SK-N-SH treated with all-trans-retinoic acid at 6 μM for 48 hours (cell line): ENCODE data around the gene IFT43.

Experiments used
- ATAC-seq: fragments of 200-7000 bp; cut with Tn5 transposase; 3 replicates; pipeline ENCODE4 v1.9.1; 2020; ENCODE audit warnings: mild to moderate bottlenecking, moderate library complexity
- ARNTL ChIP-seq: fragments of 450-650 bp; formaldehyde crosslinking; IDR thresholded peaks from 2 replicates; pipeline ENCODE4 v1.5.0; 2020; ENCODE audit warnings: low read depth, mild to moderate bottlenecking, moderate library complexity, borderline replicate concordance
- BACH2 ChIP-seq: fragments of 250-450 bp; sonication (Bioruptor Pico); IDR thresholded peaks from 2 replicates; pipeline ENCODE4 v1.9.0; 2021; ENCODE audit warnings: mild to moderate bottlenecking, borderline replicate concordance
- CSDC2 ChIP-seq: fragments of 250-450 bp; sonication (Bioruptor Pico); IDR thresholded peaks from 2 replicates; pipeline ENCODE4 v1.5.0; 2020; ENCODE audit warnings: mild to moderate bottlenecking, moderate library complexity
- CSRNP3 ChIP-seq: fragments of 250-450 bp; sonication (Bioruptor Pico); IDR thresholded peaks from 2 replicates; pipeline ENCODE4 v1.5.1; 2021; ENCODE audit warnings: mild to moderate bottlenecking, moderate library complexity
- ESRRG ChIP-seq: fragments of 250-450 bp; sonication (Bioruptor Pico); IDR thresholded peaks from 2 replicates; pipeline ENCODE4 v1.6.1; 2021; ENCODE audit warnings: mild to moderate bottlenecking
- ISL1 ChIP-seq: fragments of 250-450 bp; sonication (Bioruptor Pico); IDR thresholded peaks from 2 replicates; pipeline ENCODE4 v2.1.2; 2022; ENCODE audit warnings: mild to moderate bottlenecking, moderate library complexity
- POU6F1 ChIP-seq: fragments of 250-450 bp; sonication (Bioruptor Pico); IDR thresholded peaks from 2 replicates; pipeline ENCODE4 v1.8.0; 2021; ENCODE audit warnings: low read depth, mild to moderate bottlenecking, moderate library complexity, borderline replicate concordance
- RARB ChIP-seq: fragments of 250-450 bp; sonication (Bioruptor Pico); IDR thresholded peaks from 2 replicates; pipeline ENCODE4 v1.8.0; 2021; ENCODE audit warnings: mild to moderate bottlenecking, moderate library complexity
- SNAI2 ChIP-seq: fragments of 250-450 bp; sonication (Bioruptor Pico); IDR thresholded peaks from 2 replicates; pipeline ENCODE4 v1.5.0; 2020; ENCODE audit warnings: mild to moderate bottlenecking, moderate library complexity
- TCF4 ChIP-seq: fragments of 250-450 bp; sonication (Bioruptor Pico); IDR thresholded peaks from 2 replicates; pipeline ENCODE4 v1.8.0; 2021; ENCODE audit warnings: mild to moderate bottlenecking, moderate library complexity, borderline replicate concordance
- TOX ChIP-seq: fragments of 250-450 bp; sonication (Bioruptor Pico); IDR thresholded peaks from 2 replicates; pipeline ENCODE4 v1.8.0; 2021; ENCODE audit warnings: mild to moderate bottlenecking, moderate library complexity, borderline replicate concordance
- TSHZ2 ChIP-seq: fragments of 250-450 bp; sonication (Bioruptor Pico); IDR thresholded peaks from 2 replicates; pipeline ENCODE4 v1.5.0; 2020; ENCODE audit warnings: mild to moderate bottlenecking, moderate library complexity
- ZFP3 ChIP-seq: fragments of 250-450 bp; sonication (Bioruptor Pico); IDR thresholded peaks from 2 replicates; pipeline ENCODE4 v1.5.0; 2020; ENCODE audit warnings: mild to moderate bottlenecking, moderate library complexity
- ZFP30 ChIP-seq: fragments of 450-650 bp; formaldehyde crosslinking; IDR thresholded peaks from 2 replicates; pipeline ENCODE4 v1.5.0; 2022; ENCODE audit warnings: mild to moderate bottlenecking, moderate library complexity
- ZNF70 ChIP-seq: fragments of 450-650 bp; formaldehyde crosslinking; IDR thresholded peaks from 2 replicates; pipeline ENCODE4 v1.5.0; 2020; ENCODE audit warnings: mild to moderate bottlenecking, moderate library complexity
- ZNF8 ChIP-seq: fragments of 450-650 bp; formaldehyde crosslinking; IDR thresholded peaks from 2 replicates; pipeline ENCODE4 v1.5.0; 2020; ENCODE audit warnings: mild to moderate bottlenecking, moderate library complexity
- TF ChIP-seq, protein P1 (sequence below): fragments of 250-450 bp; sonication (Bioruptor Pico); IDR thresholded peaks from 2 replicates; pipeline ENCODE4 v1.8.0; 2020; ENCODE audit warnings: mild to moderate bottlenecking, moderate library complexity, borderline replicate concordance
- TF ChIP-seq, protein P2 (sequence below): fragments of 250-450 bp; sonication (Bioruptor Pico); IDR thresholded peaks from 2 replicates; pipeline ENCODE4 v1.5.1; 2020; ENCODE audit warnings: low read depth, mild to moderate bottlenecking, moderate library complexity

Gene IFT43

GRCh38 chr14:76109087-76109880 lies 123.7 kb downstream of the IFT43 start (continued):
- TF ChIP-seq POU6F1 (CRISPR knock-in tag) = no peak
- TF ChIP-seq TSHZ2 = no peak
- TF ChIP-seq SNAI2 = no peak
- no peak for TF ChIP-seq ARNTL (CRISPR knock-in tag)
- no peak for TF ChIP-seq TOX (CRISPR knock-in tag)
- TF ChIP-seq TCF4 = no peak
- TF ChIP-seq, protein P1, sequence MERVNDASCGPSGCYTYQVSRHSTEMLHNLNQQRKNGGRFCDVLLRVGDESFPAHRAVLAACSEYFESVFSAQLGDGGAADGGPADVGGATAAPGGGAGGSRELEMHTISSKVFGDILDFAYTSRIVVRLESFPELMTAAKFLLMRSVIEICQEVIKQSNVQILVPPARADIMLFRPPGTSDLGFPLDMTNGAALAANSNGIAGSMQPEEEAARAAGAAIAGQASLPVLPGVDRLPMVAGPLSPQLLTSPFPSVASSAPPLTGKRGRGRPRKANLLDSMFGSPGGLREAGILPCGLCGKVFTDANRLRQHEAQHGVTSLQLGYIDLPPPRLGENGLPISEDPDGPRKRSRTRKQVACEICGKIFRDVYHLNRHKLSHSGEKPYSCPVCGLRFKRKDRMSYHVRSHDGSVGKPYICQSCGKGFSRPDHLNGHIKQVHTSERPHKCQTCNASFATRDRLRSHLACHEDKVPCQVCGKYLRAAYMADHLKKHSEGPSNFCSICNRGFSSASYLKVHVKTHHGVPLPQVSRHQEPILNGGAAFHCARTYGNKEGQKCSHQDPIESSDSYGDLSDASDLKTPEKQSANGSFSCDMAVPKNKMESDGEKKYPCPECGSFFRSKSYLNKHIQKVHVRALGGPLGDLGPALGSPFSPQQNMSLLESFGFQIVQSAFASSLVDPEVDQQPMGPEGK (CRISPR knock-in tag) = no peak
- TF ChIP-seq, all 23 proteins: peak for 0

DNA sequence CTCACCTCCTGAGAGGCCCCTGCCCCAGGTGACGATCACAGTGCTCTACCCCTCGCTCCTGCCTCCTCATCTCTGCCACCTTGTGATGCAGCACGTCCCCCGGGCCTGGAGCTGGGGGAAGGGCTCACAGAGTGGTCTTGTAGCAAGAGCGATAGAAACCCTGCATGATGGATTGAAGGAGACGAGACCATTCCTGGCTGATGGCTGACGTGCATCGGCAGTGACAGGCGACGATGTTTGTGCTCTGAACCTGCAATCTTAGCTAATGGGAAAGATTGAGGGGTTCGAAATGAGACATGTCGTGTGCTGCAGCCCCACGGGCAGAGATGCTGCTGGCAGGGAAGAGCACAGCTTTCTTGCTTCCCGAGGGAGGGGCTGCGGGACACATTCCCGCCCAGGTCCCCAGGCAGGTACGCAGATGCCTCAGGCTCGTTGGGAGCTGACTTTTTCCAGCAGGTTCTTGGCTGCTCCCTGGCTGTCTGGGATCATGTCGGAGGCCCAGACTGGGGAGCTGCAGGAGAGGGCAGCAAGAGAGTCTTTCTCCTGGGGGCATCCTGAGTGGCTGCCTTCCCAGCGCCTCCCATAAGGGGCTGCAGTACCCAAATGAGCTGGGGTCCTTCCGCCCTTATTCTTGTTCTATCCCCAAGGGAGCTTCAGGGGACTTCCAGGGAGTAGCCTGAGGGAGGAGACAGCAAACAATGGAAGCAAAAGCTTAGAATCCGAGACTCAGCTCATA lies 127.5 kb downstream of the IFT43 start:
- no peak for ATAC-seq

More for the DNA sequence above, 127.5 kb downstream of the IFT43 start:
- no peak for TF ChIP-seq BACH2
- TF ChIP-seq TSHZ2 = no peak
- TF ChIP-seq, protein P2, sequence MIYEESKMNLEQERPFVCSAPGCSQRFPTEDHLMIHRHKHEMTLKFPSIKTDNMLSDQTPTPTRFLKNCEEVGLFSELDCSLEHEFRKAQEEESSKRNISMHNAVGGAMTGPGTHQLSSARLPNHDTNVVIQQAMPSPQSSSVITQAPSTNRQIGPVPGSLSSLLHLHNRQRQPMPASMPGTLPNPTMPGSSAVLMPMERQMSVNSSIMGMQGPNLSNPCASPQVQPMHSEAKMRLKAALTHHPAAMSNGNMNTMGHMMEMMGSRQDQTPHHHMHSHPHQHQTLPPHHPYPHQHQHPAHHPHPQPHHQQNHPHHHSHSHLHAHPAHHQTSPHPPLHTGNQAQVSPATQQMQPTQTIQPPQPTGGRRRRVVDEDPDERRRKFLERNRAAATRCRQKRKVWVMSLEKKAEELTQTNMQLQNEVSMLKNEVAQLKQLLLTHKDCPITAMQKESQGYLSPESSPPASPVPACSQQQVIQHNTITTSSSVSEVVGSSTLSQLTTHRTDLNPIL (CRISPR knock-in tag) = no peak
- no peak for TF ChIP-seq ESRRG
- no peak for TF ChIP-seq ZFP30 (CRISPR knock-in tag)
- TF ChIP-seq, protein P1 (CRISPR knock-in tag) = no peak
- no peak for TF ChIP-seq ZNF8 (CRISPR knock-in tag)
- TF ChIP-seq ARNTL (CRISPR knock-in tag) = no peak
- no peak for TF ChIP-seq ZFP3
- TF ChIP-seq RARB = no peak
- no peak for TF ChIP-seq ZNF70 (CRISPR knock-in tag)
- no peak for TF ChIP-seq ISL1
- no peak for TF ChIP-seq SNAI2
- no peak for TF ChIP-seq CSDC2 (CRISPR knock-in tag)
- no peak for TF ChIP-seq CSRNP3 (CRISPR knock-in tag)
- TF ChIP-seq POU6F1 (CRISPR knock-in tag) = no peak
